ENCODE measurements around the gene PPP2R1A.

PPP2R1A gene

GRCh38 chr19:52231154-52231910 lies 41.5 kb downstream of the PPP2R1A start (continued):
- TF ChIP-seq ZNF660 (tag by site-specific recombination; IDR thresholded peaks at IDR 0.05) = no peak
- no peak for TF ChIP-seq ZNF518A (tag by site-specific recombination; conservative IDR thresholded peaks at IDR 0.05; ENCODE audit: low read depth)
- no peak for TF ChIP-seq ZNF837 (tag by site-specific recombination; IDR thresholded peaks at IDR 0.05)
- TF ChIP-seq ZNF10 (tag by site-specific recombination; IDR thresholded peaks at IDR 0.05) = no peak
- TF ChIP-seq ZNF37A (tag by site-specific recombination; IDR thresholded peaks at IDR 0.05) = no peak

DNA sequence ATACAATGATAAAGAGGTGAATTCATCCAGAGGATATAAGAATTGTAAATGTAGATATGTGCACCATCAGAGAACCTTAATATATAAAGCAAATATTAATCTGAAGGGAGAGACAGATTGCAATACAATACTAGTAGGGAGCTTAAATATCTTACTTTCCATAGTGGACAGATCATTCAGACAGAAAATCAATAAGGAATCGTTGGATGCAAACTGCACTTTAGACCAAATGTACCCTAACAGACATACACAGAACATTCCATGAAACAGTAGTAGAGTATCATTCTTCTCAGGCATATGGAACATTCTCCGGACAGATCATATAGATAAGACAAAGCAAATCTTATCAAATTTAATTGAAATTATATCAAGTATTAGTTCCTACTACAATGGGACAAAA lies 44.6 kb downstream of the PPP2R1A start:
- no peak for TF ChIP-seq YY2 (tag by site-specific recombination; IDR thresholded peaks at IDR 0.05)
- no peak for TF ChIP-seq PRDM2 (tag by site-specific recombination; IDR thresholded peaks at IDR 0.05; ENCODE audit: borderline replicate concordance)
- no peak for TF ChIP-seq ZNF473 (tag by site-specific recombination; IDR thresholded peaks at IDR 0.05)
- no peak for TF ChIP-seq ZNF112 (tag by site-specific recombination; IDR thresholded peaks at IDR 0.05)
- no peak for TF ChIP-seq TCF7L2 (IDR thresholded peaks at IDR 0.05; ENCODE audit: borderline replicate concordance, low read depth, low read length)
- no peak overlapping the region for H3K27ac ChIP-seq (ENCODE audit: extremely low read depth, low read depth, low read length)
- H3K4me3 ChIP-seq (ENCODE audit: low read depth, low read length) = no peak overlapping the region
- H3K4me1 ChIP-seq (ENCODE audit: control insufficient read depth, insufficient read depth, low read length) = no peaks in the 10 kb centered on the region
- no peaks in the 10 kb centered on the region; the same call in 1 of the 2 replicates for H3K9me3 ChIP-seq (ENCODE audit: control insufficient read depth, insufficient read depth, low read depth, low read length)
- no peaks in the 10 kb centered on the region; a peak in 1 of 3 replicates for H3K36me3 ChIP-seq (ENCODE audit: control insufficient read depth in 2 of 2, insufficient read depth in 1 of 2, low read length in 2 of 2)
- POLR2A ChIA-PET = interaction anchor here (1.8 kb wide), 1 partner anchor 45 kb away, joined by 4 read pairs; the partner anchor contains the start of gene PPP2R1A
- CTCF ChIA-PET = no interaction called here

GRCh38 chr19:52237197-52237596 lies 47.3 kb downstream of the PPP2R1A start:
- TF ChIP-seq HOXC10 (CRISPR knock-in tag; IDR thresholded peaks at IDR 0.05) (no peak), ZNF426 (tag by site-specific recombination; IDR thresholded peaks at IDR 0.05) (no peak), ZNF777 (tag by site-specific recombination; IDR thresholded peaks at IDR 0.05; ENCODE audit: borderline replicate concordance) (no peak)
- CTCF ChIA-PET = interaction anchor here (0.6 to 1.5 kb wide), 20 partner anchors 8 to 404 kb away, joined by 3 to 13 read pairs (median 4); partner anchors contain the start of gene ZNF616
- POLR2A ChIA-PET = no interaction called here
- Histone ChIP-seq H3K36me3 (ENCODE audit: control insufficient read depth in 2 of 2, insufficient read depth in 1 of 2, low read length in 2 of 2) (no peaks in the 10 kb centered on the region; a peak in 1 of 3 replicates), H3K4me1 (ENCODE audit: control insufficient read depth, insufficient read depth, low read length) (no peaks in the 10 kb centered on the region), H3K27ac (ENCODE audit: extremely low read depth, low read depth, low read length) (no peak overlapping the region), H3K4me3 (ENCODE audit: low read depth, low read length) (no peak overlapping the region), H3K9me3 (ENCODE audit: control insufficient read depth, insufficient read depth, low read depth, low read length) (no peaks in the 10 kb centered on the region; the same call in 1 of the 2 replicates)
